Suppressor macrophage (primary cell): ENCODE measurements around the gene SINHCAF.
"Not testable (repeated sequence)": the region's sequence is repeated elsewhere in the genome, so short reads cannot be mapped to it uniquely, and the experiment has no call there.

ENCODE experiments used
- DNase-seq, 4 experiments: peaks; one replicate each; pipeline ENCODE4 v3.0.0-alpha.2; 2020 to 2022

SINHCAF gene

DNA sequence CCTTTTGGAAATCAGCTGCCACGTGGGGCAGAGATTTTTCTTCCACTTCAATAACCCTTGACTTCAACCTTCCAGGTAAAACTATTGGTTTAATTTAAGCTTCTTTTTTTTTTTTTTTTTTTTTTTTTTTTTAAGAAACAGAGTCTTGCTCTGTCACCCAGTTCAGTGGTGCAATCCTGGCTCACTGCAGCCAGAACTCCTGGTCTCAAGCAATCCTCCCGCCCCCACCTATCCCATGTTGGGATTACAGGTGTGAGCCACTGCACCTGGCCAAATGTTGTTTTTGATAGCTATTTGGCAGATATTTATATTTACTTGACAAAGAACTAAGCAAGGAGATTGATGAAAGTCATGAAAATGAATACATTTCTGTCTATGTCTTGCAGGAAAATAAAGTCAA is 65.1 kb downstream of the SINHCAF start:
- DNase-seq: no peak

DNA sequence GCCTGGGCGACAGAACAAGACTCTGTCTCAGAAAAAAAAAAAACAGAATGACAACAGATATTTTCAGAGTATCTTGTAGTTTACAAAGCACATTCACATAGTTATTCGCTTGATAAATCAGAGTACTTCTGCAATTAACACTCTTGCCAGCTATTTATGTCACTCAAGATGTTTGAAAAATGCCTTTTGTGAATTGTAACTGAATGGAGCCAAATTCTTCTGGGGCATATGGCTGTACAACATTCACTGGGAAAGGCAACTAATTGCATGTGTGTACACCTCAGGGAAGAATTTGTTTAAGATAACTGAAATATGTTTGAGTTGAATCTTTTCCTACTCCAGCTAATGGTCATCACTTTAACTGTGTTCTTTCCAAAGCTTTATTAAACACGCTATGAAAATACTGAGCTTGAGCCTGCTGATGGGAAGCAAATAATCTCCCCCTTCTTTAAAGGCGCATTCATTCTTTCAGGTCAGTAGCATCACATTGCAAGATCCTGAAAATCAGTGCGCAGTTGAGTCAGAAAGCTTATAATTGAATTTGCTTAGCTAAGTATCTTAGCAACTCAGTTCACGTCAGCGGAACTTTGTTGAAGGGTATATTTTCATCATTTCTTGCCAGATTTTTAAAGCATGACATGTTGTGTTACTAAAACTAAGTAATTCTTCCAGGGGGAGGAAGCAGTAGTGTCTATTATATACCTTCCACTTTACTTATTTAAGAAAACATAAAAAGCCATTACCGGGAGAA is 66.6 kb downstream of the SINHCAF start:
- no peak for DNase-seq

DNA sequence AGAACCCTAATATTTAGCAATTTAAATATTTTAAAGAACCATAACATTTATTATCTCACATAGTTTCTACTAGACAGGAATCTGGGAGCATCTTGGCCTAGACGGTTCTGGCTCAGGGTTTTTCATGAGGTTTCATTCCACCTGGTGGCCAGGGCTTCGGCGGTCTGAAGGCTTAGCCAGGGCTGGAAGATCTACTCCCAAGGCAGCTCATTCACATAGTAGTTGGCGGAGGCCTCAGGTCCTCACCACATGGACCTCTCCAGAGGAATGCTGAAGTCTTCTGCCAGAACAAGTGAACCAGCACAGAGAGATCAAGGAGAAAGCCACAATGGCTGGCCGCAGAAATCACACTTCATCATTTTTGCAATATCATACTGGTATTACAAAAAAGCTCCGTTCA is 68.2 kb downstream of the SINHCAF start:
- DNase-seq: no peak

DNA sequence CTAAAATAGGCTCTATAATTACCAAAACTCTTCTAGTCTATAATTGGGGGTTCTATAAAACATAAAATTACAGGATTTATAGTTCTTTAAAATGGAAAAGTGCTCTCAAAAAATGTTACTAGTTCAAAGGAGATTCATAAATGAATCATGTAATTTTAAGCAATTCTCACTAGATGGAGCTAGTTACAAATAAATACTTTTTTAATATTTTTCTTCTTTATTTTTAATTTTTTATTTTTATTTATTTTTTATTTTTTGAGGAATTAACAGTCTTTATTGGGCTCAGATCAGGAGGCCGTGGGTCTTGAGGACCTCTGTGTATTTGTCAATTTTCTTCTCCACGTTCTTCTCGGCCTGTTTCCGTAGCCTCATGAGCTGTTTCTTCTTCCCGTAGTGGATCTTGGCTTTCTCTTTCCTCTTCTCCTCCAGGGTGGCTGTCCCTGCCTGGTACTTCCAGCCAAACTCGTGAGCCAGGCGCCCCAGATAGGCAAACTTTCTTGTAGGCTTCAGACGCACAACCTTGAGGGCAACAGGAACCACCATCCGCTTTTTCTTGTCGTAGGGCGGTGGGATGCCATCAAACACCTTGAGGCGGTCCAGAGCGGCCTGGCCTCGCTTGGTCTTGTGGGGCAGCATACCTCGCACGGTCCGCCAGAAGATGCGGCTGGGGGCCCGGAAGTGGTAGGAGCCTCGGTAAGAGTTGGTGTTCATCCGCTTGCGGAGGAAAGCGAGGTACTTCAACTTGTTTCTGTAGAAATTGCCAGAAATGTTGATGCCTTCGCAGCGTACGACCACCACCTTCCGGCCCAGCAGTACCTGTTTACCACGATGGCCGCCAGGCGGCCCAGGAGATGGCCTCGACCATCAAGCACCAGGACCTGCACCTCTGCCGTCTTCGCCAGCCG is 74.0 kb downstream of the SINHCAF start:
- peak in 2 of 4 experiments; percentile 7 to 43 for DNase-seq

DNA sequence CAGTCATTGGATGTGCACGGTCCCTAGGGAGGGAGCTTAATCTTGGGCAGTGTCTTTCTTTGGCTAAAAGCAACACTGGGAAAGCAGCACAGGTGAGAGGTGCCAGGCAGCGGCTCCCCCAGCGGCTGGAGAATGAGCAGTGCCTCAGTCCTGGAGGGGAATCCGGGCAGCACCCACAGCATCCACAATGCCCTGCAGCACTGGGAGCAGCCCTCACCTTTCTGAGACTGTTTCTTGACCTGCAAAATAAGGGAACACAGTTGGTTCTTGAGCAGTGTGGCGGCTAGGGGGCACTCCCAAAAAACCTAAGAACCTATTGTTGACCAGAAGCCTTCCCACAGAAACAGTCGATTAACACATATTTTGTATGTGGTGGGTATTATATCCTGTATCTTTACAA is 75.8 kb downstream of the SINHCAF start:
- no peak for DNase-seq

GRCh38 chr12:31249356-31249755 is 76.6 kb downstream of the SINHCAF start:
- peak; percentile 13 to 55 (median 32) for DNase-seq

GRCh38 chr12:31248815-31249214 is 77.1 kb downstream of the SINHCAF start:
- no peak for DNase-seq

GRCh38 chr12:31248337-31248736 is 77.6 kb downstream of the SINHCAF start:
- no peak for DNase-seq

DNA sequence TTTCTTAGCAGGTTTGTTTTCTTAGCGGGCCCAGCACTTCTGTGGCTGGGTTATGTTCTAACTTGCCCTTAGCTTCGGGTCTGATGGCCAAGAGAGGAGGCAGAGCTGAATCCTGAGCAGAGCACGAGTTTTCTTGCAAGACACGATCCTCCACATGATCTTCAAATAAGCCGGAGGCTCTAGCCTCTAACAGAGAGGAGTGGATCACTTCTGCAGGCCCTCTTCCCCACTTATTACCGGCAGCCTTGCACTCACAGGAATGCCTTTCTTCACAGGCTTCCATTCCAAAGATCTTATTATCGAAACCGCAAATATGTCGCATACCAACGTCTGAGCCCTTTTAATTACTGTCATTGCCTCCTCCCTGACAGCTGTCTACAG is 79.5 kb downstream of the SINHCAF start:
- no peak for DNase-seq

DNA sequence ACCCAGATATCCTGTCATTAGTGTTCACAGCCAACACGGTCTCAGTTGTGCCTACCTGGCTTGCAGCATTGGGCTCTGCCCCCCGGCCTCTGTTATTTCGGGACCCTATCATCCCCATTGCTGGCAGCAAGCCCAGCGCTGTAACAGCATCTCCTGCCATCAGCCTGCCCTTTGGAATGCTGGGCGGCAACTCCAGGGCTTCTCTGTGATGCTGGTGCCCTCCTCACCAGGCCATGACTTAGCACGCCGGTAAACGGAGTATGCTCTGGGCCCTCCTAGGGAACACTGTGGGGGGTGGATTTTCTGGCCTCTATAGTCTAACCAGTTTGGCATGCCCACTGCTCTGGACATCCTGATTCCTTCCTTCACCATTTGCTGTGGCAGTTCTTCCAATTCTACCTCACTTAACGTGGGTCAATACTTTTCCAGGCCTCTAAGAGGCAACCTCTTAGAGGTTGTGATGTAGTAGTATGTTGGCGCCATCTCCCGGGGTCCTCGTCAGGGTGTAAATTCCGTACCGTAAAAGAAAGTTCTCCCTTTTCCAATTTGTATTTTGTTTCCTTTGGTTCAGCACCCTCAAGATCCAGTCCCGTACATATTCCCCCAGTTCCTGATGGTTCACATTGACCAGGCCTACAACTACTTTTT is 80.0 kb downstream of the SINHCAF start:
- DNase-seq: no peak

DNA sequence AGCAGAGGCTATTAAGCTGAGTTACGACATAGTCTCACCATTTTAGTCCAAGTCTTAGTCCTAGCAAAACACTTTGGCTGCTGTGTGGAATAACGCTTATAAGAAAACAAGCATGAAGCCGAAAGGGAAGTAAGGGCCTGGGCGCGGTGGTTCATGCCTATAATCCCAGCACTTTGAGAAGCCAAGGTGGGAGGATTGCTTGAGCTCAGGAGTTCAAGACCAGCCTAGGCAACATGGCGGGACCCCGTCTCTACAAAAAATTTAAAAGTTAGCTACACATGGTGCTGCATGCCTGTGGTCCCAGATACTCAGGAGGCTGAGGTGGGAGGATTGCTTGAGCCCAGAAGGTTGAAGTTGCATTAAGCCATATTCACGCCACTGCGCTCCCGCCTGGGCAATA is 83.5 kb downstream of the SINHCAF start:
- not testable (repeated sequence) for DNase-seq

DNA sequence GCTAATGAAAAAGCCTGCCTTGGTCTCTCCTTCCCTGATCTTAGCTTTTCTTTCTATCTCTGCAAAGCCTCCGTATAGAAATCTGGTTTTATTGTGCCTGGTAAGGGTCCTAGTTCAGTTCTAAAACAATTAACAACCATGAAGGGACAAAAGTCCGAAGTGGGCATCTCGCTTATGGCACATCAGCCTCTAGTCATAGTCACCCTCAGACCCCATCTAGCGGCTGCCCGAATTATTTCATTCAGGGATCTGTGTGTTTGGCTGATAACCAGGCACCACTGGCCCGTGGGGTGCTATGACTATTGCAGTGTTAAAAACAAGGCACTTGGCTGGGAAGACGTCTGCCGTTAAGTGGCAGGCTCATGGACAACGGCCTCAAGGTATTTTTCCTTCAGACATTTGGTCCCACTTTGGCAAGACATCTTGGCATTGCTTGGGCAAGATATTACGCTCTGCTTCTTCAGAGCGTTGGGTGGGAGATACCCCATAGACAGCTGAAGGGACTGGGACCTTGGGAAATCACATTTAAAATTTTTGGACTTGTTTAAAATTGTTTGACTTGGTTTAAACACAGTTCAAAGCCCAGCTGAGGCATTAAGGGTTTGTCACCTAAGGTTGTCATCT is 87.1 kb downstream of the SINHCAF start:
- peak; percentile 64 to 80 (median 74) for DNase-seq

DNA sequence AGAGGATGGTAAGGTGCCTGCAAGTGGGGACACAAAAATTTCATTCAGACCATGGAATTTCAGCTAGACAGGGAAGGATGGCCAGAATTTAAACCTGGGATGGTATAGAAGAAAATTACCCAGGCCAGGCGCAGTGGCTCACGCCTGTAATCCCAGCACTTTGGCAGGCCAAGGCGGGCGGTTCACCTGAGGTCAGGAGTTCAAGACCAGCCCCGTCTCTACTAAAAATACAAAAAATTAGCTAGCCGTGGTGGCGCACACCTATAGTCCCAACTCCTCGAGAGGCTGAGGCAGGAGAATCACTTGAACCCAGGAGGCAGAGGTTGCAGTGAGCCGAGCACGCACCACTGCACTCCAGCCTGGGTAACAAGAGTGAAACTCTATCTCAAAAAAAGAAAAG is 87.6 kb downstream of the SINHCAF start:
- not testable (repeated sequence) for DNase-seq

GRCh38 chr12:31236998-31237637 is 88.8 kb downstream of the SINHCAF start:
- no peak for DNase-seq

GRCh38 chr12:31235868-31236395 is 90.0 kb downstream of the SINHCAF start:
- no peak for DNase-seq

- peak in 3 of 4 experiments; percentile 14 to 42 (median 17) for DNase-seq
Observed at GRCh38 chr12:31234955-31235867, 90.7 kb downstream of the SINHCAF start.

GRCh38 chr12:31234053-31234840 is 91.7 kb downstream of the SINHCAF start:
- DNase-seq: no peak

- no peak for DNase-seq
Observed at GRCh38 chr12:31233061-31233730, 92.8 kb downstream of the SINHCAF start.

DNA sequence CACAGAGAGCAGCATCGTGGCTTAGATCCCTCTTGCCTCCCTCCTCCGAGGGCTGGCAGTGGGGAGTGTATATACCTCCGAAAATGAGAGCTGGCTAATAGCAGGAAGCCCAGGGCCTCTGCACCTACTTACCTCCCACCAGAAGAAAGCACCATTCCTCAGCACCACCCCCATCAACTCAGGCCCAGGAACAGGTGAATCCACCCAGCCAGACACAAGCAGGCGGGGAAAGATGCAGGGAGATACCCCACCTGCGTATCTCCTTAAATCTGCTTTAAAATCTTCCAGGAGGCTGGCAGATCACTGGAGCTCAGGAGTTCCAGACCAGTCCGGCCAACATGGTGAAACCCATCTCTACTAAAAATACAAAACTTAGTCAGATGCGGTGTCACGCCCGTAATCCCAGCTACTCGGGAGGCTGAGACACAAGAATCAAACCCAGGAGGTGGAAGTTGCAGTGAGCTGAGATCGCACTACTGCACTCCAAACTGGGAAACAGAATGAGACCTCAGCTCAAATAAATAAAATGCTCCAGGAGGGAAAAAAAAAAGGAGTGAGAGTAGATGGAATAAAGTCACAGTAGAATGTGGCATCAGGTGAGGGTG is 93.5 kb downstream of the SINHCAF start:
- DNase-seq: no peak
